GM04503 (cell line): Measurements from ENCODE around the gene DCC.
"Not testable (repeated sequence)": the region's sequence is repeated elsewhere in the genome, so short reads cannot be mapped to it uniquely, and the experiment has no call there.

ENCODE experiments used
- DNase-seq: peaks from one replicate; pipeline ENCODE4 v3.0.0-alpha.2; 2012; ENCODE audit warnings: low read depth

DCC gene

GRCh38 chr18:53511725-53512124 is 1171.7 kb downstream of the DCC start:
- DNase-seq, result not testable (repeated sequence)

GRCh38 chr18:53521068-53521467 is 1181.1 kb downstream of the DCC start:
- DNase-seq, result no peak

- no peak for DNase-seq
Measured at GRCh38 chr18:53526101-53526870, 1186.3 kb downstream of the DCC start.

GRCh38 chr18:53527365-53527764 is 1187.4 kb downstream of the DCC start:
- DNase-seq, result no peak

- DNase-seq, result no peak
Measured at GRCh38 chr18:53531187-53531586, 1191.2 kb downstream of the DCC start.

- DNase-seq, result no peak
Measured at GRCh38 chr18:53531896-53532295, 1191.9 kb downstream of the DCC start.

GRCh38 chr18:53534203-53534602 is 1194.2 kb downstream of the DCC start:
- DNase-seq, result no peak

GRCh38 chr18:53534695-53535094 is 1194.7 kb downstream of the DCC start:
- DNase-seq, result no peak

GRCh38 chr18:53536908-53537307 is 1196.9 kb downstream of the DCC start:
- no peak for DNase-seq

- no peak for DNase-seq
Measured at GRCh38 chr18:53541924-53542323, 1201.9 kb downstream of the DCC start.

- no peak for DNase-seq
Measured at GRCh38 chr18:53543711-53544110, 1203.7 kb downstream of the DCC start.

- no peak for DNase-seq
Measured at GRCh38 chr18:53544917-53545316, 1204.9 kb downstream of the DCC start.

GRCh38 chr18:53551868-53552426 is 1212.0 kb downstream of the DCC start:
- DNase-seq, result no peak

GRCh38 chr18:53553030-53553429 is 1213.0 kb downstream of the DCC start:
- no peak for DNase-seq

- no peak for DNase-seq
Measured at GRCh38 chr18:53556450-53556849, 1216.5 kb downstream of the DCC start.

- no peak for DNase-seq
Measured at GRCh38 chr18:53560546-53560945, 1220.5 kb downstream of the DCC start.

GRCh38 chr18:53566626-53567025 is 1226.6 kb downstream of the DCC start:
- DNase-seq, result no peak

GRCh38 chr18:53567929-53568574 is 1228.1 kb downstream of the DCC start:
- no peak for DNase-seq
